Muscle of back (tissue), 11 donors: ENCODE data around the gene NFKB1. TPM values are rescaled to one million over a fixed set of nuclear protein-coding genes. Genes with fewer than 3 reads are reported as not detected.
"Not testable (repeated sequence)": the region's sequence is repeated elsewhere in the genome, so short reads cannot be mapped to it uniquely, and the experiment has no call there.

Source experiments
- DNase-seq, 3 donors: peaks; one replicate each; pipeline versions ENCODE4 v3.0.0 to v3.0.0-alpha.2; 2013
- polyA plus RNA-seq, 10 donors: library from polyadenylated mRNA; unstranded; fragments of 120-200 nt; gene quantifications; one replicate each; pipeline ENCODE4 v1.2.1, GENCODE V29; 2013; ENCODE audit not compliant: insufficient read length in 10 of 10

The NFKB1 gene
- polyA plus RNA-seq, 10 donors: 17.8 to 24.2 (median 19.8) TPM

DNA sequence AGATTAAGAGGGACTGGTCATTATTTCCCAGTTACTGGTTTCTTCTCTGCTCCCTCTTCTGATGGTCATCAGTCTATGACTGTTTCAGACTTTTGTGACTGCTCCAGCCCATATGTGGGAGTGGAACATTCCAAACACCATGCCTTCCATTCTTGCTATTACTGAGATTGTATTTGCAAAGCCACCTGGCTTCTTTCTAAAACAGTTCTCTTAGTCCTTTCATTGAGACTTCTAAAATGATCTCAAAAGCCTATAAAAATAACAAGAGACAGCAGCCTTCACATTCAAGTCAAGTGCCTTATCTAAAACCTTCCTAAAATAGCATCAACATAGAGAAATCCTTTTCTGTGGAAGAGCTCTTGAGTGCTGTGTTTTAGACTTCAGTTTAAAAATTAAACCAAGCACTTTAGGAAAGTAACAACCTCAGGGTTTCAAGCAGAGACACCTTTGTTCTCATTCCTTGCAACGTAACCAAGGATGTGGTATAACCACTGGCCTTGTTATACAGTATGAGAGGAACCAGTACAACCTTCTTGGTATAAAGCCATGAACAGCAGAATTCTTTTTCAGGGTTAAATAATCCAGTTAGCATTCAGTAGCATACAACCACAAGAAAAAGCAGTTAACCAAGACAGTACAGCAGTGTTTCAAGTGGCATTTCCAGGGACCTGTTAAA, 97.1 kb downstream of the NFKB1 start:
- no peak for DNase-seq

DNA sequence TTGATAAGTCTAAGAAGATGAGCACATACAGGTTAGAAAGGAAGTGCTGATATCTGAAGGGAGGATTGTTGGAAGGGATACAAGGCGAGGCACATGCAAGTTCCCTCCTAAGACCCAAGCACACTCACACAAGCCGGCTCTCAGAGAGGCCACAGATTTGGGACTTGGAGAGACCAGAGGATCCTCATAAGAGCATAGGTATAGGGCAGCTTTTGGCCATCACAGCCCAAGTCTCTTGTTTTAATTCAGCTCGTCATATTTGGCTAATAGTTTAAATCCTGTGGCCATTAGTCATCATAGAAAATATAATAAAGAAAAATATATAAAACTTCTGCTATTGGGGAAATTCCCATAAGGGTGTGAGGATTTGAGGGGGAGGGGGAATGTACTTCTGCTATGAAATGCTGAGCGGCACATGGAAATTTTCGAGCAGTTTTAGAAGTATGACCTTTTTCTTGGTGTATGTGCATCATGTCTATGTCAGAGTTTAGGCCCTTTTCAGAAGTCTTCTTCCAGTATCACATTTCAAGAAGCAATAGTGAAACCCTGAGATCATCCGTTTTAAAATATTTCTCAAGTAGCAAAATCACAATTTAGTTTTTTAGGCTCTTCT, 97.7 kb downstream of the NFKB1 start:
- no peak for DNase-seq

DNA sequence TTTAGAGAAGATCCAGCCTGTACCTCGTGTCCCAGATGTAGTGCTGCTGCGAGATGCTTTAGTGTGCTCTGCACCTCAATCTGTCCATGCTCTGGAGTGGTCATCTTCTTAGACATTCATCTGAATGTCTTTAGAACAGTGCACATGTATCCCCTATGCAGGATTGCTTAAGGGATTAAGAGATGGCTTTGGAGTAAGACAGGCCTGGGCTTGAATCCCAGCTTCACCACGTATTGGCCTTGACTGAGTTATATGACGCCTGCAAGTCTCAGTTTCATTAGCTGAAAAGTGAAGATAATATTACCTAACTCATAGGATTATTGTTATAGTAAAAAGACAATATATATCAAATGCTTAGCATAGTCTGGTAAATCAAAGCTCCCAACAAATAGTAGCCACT, 98.3 kb downstream of the NFKB1 start:
- no peak for DNase-seq

DNA sequence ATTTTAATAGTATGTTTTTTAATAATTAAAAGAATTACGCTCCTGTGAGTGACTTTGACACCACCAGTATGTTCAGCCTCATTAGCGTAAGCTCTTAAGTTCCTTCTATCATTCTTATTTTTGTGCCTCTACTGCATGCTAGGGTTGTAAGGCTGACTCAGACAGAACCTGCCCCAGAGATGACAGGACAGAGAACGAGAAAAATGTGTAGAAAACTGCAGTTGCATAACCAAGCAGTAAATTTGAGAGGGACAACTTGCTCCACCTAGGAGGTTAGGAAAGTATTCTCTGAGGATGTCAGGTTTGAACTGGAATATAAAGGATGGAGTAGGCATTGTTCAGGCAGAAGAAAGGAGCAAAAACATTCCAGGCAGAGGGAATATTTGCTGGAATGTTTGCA, 98.7 kb downstream of the NFKB1 start:
- DNase-seq: no peak

DNA sequence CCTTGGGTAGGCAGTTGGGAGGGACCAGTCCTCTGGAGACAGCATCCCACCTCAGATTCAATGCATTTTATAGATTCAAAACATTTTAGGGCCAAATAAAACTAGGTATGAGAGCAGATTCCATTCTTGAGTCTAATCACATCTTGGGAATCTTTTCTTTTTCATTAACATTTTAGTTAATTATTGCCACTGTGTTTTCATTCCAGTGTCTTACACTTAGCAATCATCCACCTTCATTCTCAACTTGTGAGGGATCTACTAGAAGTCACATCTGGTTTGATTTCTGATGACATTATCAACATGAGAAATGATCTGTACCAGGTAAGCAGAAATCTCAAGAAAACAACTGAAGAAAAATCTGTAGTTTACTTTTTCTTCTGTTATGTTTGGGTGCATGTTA, 99.5 kb downstream of the NFKB1 start:
- no peak for DNase-seq

DNA sequence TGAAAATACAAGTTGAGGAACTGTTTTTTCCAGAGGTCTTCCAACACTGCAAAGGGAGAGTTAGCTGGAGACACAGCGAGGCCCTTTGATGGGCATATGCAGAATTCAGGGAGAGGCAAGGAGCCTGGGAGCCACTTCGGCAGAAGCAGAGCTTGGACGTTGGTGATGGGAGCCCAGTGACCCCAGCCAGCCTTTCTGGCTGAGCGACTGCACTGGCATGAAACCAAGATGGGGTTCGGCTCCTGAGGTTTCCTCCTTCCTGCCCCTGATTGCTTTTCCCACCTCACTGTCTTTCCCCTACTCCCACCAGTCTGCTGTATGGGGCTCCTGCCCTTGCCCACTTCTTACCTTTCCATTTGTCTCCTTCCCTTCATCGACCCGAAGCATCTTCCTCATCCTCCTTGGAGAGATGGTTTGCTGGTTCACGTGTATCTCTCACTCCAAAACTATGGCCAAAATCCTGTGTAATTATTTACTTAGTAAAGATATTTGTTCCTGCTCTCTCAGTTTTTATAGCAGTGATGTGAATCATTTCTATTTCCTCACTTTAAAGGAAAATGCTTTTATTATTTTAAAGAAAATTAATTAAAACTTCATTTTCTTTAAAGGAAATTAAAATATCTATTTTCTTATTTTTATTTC, 100.5 kb downstream of the NFKB1 start:
- DNase-seq: no peak

DNA sequence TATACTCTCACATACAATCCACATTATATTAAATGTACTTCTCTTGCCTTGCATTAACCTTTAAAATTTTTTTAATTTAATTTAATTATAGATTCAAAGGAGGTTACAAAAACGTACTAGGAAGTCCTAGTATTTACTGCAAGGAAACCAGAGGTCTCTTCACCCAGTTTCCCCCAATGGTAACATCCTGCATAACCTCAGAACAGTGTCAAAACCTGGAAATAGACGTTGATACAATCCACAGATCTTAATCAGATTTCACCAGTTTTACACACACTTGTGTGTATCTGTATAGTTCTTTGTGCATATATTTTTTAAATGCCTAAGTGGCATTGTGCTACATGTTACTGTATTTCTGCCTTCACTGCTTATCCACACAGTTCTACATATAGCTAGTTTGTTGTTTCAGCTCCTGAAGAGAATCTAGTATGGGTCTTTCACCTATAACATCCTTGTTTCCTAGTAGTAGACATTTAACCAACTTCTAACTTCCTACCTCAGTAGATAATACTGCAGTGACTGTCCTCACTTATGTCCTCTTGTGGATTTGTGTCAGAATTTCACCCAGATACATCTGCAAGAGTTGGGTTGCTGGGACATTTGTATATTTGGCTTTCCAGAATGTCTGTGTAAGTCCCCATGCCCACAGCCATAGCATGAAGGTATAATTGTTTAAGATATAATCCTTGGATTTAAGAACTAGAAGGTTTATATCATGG, 103.2 kb downstream of the NFKB1 start:
- no peak for DNase-seq

DNA sequence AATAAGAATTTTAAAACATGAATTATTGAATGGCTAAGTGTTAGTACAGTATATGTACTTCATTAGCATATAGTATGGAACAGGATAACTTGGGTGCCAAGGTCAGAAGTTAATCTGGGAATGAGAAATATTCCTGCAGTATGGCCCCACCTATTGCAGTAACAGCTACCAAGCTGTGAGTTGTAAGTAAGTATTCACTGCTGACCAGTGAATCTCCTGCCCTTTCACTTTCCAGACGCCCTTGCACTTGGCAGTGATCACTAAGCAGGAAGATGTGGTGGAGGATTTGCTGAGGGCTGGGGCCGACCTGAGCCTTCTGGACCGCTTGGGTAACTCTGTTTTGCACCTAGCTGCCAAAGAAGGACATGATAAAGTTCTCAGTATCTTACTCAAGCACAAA, 105.1 kb downstream of the NFKB1 start:
- no peak for DNase-seq

DNA sequence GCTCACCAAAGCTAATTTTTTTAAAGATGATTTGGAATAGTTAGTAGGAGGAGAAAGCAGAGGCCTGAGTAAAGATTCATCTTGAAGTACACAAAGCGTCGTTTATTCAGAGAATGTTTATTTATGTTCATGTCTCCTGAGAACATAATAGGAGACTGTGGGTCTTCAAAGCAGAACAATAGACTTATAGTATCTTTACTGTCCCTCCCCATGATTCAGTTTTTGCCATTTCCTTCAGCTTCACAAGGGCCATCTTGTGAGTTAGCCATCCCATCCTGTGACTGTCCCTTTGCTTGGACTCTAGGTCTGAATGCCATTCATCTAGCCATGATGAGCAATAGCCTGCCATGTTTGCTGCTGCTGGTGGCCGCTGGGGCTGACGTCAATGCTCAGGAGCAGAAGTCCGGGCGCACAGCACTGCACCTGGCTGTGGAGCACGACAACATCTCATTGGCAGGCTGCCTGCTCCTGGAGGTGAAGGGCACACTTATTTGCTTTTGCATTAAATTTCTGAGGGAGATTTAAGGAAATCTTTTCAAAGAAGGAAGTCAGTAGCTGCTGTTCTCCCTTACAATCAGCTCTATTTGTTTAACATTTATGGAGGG, 105.8 kb downstream of the NFKB1 start:
- no peak for DNase-seq

DNA sequence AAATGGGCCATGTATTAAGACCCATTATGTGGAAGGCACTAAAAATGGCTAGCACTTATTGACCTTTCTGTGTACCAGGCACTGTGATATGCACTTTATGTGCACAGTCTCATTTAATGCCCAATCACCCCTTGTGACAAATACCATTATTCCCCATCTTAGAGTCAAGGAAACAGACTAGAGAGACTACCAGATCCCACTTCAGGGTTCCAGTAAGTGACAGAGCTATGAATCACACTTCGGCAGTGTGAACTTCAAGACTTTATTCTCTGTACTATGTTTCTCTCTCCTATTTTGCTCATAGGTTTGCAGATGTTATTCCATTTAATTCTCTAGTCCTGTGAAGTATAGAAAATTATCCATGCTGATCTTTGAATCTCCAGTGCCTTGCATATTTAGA, 107.0 kb downstream of the NFKB1 start:
- no peak for DNase-seq

DNA sequence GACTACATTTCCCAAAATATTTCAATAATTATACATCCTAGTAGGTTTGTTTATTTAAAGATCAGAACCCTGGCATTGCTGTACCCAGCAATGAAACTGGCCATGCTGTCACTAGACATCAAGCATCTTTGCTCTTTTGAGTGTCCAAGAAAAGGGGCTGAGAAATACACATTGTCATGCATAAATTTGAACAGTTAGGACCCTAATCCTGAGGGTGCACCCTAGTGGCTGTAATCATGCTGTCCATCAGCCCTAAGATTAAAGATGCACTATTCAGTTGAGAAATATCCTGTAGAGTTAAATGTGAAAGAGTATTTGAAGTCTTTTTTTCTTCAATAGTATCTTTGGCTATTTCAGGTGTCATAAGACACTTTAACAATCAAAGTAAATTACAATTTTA, 108.8 kb downstream of the NFKB1 start:
- DNase-seq: no peak

DNA sequence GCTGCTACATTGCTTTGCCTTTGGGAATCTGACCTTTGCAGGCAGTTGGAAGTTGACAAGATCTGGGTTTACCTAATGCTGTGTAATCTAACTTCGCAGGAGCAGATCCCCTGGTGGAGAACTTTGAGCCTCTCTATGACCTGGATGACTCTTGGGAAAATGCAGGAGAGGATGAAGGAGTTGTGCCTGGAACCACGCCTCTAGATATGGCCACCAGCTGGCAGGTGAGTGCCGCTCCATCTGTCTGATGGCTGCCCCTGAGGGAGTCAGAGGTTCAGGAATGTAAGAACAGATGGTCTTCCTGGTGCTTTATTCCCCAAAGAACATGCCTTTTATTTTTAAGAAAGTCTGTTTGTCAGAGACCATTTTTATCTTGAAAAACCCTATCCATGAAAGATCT, 109.3 kb downstream of the NFKB1 start:
- DNase-seq: no peak

DNA sequence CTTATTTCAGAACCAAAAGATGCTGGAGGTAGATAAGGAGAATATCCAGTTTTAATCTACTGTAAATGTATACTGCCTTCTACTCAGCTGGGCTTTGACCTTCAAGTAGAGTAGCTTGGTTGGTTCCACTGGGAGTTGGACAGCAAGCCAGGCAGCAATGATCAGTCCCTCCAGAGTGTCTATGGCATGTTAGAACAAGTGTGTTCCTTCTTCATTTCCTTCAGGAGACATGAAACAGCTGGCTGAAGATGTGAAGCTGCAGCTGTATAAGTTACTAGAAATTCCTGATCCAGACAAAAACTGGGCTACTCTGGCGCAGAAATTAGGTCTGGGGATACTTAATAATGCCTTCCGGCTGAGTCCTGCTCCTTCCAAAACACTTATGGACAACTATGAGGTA, 111.1 kb downstream of the NFKB1 start:
- no peak for DNase-seq

DNA sequence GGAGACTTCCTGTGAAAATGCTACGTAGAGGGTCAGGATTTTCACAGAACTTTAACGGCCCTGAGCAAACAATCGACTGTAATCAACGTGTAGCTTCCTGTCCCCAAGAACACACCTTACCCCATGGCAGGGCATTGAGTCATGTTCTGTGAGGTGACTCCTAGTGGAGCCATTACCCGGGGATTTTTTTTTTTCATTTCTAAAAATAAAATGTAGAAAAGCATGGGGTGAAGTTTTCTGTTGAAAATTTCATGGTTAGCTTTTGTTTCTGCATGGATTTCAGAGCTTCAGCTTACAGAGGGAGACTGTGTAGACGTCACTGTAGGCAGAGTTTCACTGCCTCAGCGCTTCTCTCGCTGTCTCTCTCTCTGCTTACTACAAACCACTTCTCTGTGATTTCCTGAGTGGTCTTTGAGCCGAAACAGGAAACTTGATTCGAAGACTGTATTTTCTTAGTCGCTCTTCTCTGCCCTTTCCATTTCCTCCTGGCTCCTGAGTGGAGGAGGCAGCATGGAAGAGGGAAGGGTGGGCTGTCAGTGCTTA, 111.7 kb downstream of the NFKB1 start:
- peak in 1 of 3 donors; percentile 23 for DNase-seq

DNA sequence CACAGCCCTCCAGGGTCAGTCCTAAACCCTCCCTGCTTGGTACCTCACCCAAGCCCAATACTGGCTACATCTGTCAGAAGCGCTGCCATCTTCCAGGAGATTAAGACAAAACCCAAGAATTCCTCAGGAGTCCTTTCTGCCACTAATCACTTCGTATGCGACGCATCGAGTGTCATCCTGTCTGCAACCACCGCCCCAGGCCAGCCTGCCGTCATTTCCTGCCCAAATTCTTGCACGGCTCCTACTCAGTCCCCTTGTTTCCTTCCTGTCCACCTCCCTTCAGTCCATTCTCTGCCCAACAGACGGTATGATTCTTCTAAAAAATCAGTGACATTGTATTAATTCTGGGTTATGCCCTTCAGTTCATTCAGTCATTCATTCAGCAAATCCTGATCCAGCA, 113.6 kb downstream of the NFKB1 start:
- no peak for DNase-seq

DNA sequence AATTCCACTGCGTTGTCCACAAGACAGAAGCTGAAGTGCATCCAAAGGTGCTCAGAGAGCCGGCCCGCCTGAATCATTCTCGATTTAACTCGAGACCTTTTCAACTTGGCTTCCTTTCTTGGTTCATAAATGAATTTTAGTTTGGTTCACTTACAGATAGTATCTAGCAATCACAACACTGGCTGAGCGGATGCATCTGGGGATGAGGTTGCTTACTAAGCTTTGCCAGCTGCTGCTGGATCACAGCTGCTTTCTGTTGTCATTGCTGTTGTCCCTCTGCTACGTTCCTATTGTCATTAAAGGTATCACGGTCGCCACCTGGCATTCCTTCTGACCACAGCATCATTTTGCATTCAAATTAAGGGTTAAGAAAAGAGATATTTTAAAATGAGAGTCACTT, 115.5 kb downstream of the NFKB1 start:
- peak in 2 of 3 donors; percentile 20 to 55 for DNase-seq

DNA sequence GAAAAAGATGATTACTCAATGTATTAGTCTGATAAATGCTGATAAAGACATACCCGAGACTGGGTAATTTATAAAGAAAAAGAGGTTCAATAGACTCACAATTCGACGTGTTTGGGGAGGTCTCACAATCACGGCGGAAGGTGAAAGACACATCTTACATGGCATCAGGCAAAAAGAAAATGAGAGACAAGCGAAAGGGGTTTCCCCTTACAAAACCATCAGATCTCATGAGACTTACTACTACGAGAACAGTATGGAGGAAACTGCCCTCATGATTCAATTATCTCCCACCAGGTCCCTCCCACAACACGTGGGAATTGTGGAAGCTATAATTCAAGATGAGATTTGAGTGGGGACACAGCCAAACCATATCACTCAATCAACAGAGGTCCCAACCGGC, 117.9 kb downstream of the NFKB1 start:
- not testable (repeated sequence) for DNase-seq

DNA sequence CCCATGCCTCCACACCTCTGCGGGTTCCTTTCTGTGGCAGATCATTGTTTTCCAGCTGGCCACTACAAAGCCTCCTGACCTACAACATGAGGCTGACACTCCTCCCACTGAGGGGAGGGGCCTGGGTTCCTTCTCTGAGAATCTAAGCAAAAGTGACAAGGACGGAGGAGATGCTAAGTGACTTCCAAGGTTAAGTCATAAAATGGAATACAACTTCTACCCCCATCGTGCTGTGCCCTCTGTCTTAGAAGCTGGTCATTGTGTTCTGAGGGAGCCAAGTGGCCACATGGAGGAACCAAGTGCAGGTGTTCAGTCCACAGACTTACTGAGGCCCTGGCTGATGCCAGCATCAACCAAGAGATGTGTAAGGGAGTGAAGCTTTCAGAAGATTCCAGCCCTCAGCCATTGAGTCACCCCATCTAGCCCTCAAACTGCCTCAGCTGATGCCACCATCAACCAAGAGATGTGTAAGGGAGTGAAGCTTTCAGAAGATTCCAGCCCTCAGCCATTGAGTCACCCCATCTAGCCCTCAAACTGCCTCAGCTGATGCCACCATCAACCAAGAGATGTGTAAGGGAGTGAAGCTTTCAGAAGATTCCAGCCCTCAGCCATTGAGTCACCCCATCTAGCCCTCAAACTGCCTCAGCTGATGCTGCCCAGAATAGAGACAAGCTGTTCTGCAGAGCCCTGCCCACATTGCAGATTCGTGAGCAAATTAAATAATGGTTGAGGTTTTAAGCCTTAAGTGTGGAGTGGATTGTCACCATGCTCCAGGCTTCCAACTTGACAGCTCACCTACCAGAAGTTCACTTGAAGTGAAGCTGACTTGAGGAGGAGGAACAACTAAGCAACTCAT, 118.8 kb downstream of the NFKB1 start:
- DNase-seq: not testable (repeated sequence)

DNA sequence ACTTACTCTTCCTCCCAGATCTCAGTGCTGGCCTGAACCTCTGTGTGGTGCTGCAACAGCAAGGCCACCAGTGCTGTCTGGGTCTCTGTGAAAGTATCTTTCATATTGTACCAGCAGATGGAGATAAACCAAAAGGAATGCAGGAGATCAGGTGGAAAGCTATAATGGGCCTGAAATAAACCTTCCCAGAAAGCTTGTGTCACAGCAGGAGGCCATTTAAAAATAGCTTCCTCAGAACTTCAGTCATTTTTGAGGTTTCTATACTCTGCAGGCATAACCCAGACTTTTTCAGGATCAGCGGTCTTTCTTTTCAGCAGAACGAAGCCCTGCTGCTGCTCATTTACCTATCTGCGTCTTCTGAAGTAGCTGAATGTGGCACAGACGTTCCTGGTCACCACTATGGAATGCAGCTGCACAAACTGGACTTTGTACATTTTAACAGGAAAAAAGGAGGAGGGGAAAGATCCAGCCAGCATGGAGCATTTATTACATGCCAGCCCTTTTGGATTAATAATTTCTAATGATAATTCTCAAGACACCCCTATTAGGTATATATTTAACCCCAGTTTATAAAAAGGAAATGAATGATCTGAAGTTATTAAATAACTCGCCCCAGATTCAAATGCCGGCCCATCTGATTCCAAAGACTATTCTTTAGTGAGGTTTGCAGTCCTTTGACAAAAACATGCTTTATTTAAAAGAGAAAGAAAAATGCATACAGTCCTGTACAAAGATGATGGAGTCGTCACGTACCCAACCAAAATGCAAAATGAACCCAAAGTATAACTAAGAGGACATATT, 119.7 kb downstream of the NFKB1 start:
- peak; percentile 56 to 76 (median 73) for DNase-seq

DNA sequence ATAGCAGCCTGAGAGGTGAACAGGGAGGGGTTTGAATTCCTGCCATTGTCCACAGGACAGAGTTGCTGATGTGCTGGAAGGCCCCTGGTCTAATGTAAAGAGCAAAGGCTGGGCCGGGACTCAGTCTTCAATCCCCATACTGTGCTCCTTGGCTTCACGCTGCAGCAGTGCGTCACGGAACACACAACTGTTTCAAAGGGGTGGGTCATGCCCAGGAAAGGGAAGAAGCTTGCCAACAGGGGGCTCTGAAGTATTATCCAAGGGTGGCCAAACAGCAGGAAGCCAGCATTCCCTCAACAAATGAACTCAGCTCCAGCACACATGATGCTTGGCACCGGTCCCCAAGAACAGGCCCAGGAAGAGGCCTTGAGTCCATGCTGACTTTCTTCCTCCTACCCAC, 122.5 kb downstream of the NFKB1 start:
- peak in 1 of 3 donors; percentile 41 for DNase-seq
